PFSK-1 (cell line): Measurements from ENCODE around the gene CACNA2D2.

ENCODE experiments used
- FOXP2 ChIP-seq: optimal IDR thresholded peaks from 2 replicates; pipeline ENCODE3; 2011; ENCODE audit warnings: borderline replicate concordance, control low read depth, inconsistent platforms; ENCODE audit not compliant: insufficient read depth; ENCODE audit errors: extremely low read length, extremely low read depth
- POLR2AphosphoS5 ChIP-seq: IDR thresholded peaks from 2 replicates; pipeline ENCODE4 v1.6.1; 2012; ENCODE audit warnings: low read depth, mild to moderate bottlenecking, control low read depth, low read length, moderate library complexity
- REST ChIP-seq, 2 experiments: IDR thresholded peaks; 2 replicates each; pipeline versions ENCODE4 v1.6.1 to v1.8.0; 2011 to 2012; ENCODE audit warnings: low read depth in 2 of 2, low read length in 2 of 2, control low read depth in 1 of 2, inconsistent platforms in 1 of 2, mild to moderate bottlenecking in 1 of 2, moderate library complexity in 1 of 2; ENCODE audit not compliant: insufficient read depth in 1 of 2
- SIN3A ChIP-seq: IDR thresholded peaks from 2 replicates; pipeline ENCODE4 v1.6.1; 2012; ENCODE audit warnings: mild to moderate bottlenecking, low read length, moderate library complexity, borderline replicate concordance; ENCODE audit not compliant: insufficient read depth
- TAF1 ChIP-seq: IDR thresholded peaks from 2 replicates; pipeline ENCODE4 v1.6.1; 2012; ENCODE audit warnings: low read length, control low read depth, borderline replicate concordance; ENCODE audit not compliant: insufficient read depth

GRCh38 chr3:50381383-50381782 is 122.1 kb downstream of the CACNA2D2 start:
- TF ChIP-seq POLR2AphosphoS5 (no peak), TAF1 (no peak), SIN3A (no peak), REST (IDR thresholded peaks at IDR 0.05; ENCODE audit: insufficient read depth in 1 of 2, low read depth in 2 of 2, low read length in 2 of 2) (no peak), FOXP2 (no peak)
